Neuron (in vitro differentiated cells): ENCODE results near the gene HCST.

Experiments
- H2AFZ ChIP-seq: one replicate; pipeline ENCODE4 v1.6.1; 2013; ENCODE audit warnings: low read depth, mild to moderate bottlenecking, inconsistent platforms, low read length, moderate library complexity
- H3K27me3 ChIP-seq: one replicate; pipeline ENCODE4 v1.6.1; 2013; ENCODE audit warnings: low read length; ENCODE audit not compliant: insufficient read depth
- H3K36me3 ChIP-seq: one replicate; pipeline ENCODE4 v1.6.1; 2013; ENCODE audit warnings: low read length; ENCODE audit not compliant: insufficient read depth
- H3K4me1 ChIP-seq: one replicate; pipeline ENCODE4 v1.6.1; 2013; ENCODE audit warnings: low read length; ENCODE audit not compliant: insufficient read depth
- H3K4me3 ChIP-seq: 2 replicates; pipeline ENCODE4 v1.5.1; 2013; ENCODE audit warnings: mild to moderate bottlenecking, low read length, moderate library complexity
- H3K9me3 ChIP-seq: one replicate; pipeline ENCODE4 v1.6.1; 2013; ENCODE audit warnings: low read length

HCST gene, protein sequence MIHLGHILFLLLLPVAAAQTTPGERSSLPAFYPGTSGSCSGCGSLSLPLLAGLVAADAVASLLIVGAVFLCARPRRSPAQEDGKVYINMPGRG

DNA sequence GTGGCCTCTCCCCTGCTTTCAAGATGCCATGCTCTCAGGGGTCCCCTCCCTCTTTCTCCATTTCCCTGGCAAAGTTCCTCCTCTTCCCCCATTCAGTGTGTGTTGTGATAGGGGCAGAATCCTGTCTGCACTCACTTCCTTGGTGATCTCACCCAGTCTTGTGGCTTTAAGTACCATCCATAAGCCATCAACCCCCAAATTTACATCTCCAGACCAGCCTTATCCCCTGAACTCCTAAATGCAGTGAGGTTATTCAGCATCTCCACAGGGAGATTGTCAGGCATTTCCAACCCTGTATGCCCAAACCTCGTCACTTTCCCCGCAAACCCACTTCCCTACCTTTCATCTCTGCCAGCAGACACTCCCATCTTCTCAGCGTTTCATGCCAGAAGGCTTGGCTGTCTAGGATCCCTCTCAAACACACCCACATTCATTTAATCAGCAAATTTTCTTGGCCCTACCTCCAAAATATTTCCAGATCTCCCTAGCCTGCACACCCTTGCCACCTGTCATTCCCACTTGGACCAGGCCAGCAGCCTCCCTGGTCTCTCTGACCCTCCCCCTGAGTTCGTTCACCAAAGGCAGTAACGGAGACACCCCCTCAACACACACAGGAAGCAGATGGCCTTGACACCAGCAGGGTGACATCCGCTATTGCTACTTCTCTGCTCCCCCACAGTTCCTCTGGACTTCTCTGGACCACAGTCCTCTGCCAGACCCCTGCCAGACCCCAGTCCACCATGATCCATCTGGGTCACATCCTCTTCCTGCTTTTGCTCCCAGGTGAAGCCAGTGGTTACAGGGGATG is at the start of gene HCST:
Gene HCST (plus strand): TSS at position 676 of the 808 bp plus-strand sequence. CDS start 65 bp downstream, at position 741.
- no peaks in the 10 kb centered on the region for H3K9me3 ChIP-seq
- no peaks in the 10 kb centered on the region for H3K36me3 ChIP-seq
- H3K27me3 ChIP-seq, result peaks cover 32% of the 10 kb centered on the region
- no peak within 1 kb of the TSS for H3K4me3 ChIP-seq
- H3K4me1 ChIP-seq, result peaks cover 12% of the 10 kb centered on the region
- H2AFZ ChIP-seq, result no peak within 1 kb of the TSS

DNA sequence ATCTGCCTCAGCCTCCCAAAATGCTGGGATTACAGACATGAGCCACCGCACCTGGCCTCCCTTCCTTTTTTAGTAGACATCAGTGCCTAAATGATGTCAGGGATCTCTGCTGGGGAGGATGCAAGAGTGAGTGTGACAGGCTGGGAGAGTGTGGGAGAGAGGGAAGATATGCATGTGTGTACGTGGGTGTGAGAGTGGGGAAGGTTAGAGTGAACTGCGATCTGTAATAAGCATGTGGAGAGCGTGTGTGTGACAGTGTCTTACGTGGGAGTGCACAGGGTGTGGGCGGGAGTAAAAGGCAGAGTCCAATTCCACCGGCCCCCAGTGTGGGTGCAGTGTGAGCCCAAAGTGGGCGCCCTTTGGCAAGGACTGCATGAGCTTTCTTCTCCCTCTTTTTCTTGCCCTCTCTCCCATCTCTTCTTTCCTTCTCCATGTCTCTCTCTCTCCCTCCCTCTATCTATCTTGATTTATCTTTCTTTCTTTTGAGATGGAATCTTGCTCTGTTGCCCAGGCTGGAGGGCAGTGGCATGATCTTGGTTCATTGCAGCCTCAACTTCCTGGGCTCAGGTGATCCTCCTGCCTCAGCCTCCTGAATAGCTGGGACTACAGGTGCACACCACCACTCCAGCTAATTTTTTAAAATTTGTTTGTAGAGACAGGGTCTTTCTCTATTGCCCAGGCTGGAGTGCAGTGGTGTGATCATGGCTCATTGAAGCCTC is 49.1 kb upstream of the HCST start:
- H3K27me3 ChIP-seq, result peaks cover 23% of the 10 kb centered on the region
- H3K36me3 ChIP-seq, result no peaks in the 10 kb centered on the region
- no peak overlapping the region for H2AFZ ChIP-seq
- H3K4me1 ChIP-seq, result peaks cover 30% of the 10 kb centered on the region
- H3K4me3 ChIP-seq, result no peak overlapping the region
- H3K9me3 ChIP-seq, result no peaks in the 10 kb centered on the region

DNA sequence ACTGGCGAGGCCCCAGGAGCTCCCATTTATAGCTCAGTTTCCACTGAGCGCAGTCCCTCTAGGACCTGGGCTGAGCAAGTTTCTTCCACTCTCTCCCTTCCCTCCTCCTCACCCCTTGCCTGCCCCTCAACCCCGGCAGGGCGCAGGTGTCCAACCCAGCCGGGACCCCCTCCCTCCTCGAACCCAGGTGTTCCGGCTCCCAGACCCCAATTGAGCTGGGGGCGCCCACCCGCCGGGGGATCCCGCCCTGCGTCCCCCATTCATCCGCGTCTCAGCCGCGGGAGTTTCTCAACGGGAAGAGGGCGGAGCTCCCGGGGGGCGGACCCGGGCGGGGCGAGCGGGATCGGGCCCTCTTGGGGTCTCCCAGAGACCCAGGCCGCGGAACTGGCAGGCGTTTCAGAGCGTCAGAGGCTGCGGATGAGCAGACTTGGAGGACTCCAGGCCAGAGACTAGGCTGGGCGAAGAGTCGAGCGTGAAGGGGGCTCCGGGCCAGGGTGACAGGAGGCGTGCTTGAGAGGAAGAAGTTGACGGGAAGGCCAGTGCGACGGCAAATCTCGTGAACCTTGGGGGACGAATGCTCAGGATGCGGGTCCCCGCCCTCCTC is 45.7 kb upstream of the HCST start, which contains the start of gene KIRREL2:
Gene KIRREL2 (plus strand): TSS at position 366 of the 604 bp plus-strand sequence. CDS start 209 bp downstream, at position 575.
- Histone ChIP-seq H3K4me3 (peak within 1 kb of the TSS; percentile 70), H3K4me1 (peaks cover 38% of the 10 kb centered on the region), H3K9me3 (no peaks in the 10 kb centered on the region), H2AFZ (peak within 1 kb of the TSS; percentile 59), H3K36me3 (no peaks in the 10 kb centered on the region), H3K27me3 (peaks cover under 1% of the 10 kb centered on the region)

DNA sequence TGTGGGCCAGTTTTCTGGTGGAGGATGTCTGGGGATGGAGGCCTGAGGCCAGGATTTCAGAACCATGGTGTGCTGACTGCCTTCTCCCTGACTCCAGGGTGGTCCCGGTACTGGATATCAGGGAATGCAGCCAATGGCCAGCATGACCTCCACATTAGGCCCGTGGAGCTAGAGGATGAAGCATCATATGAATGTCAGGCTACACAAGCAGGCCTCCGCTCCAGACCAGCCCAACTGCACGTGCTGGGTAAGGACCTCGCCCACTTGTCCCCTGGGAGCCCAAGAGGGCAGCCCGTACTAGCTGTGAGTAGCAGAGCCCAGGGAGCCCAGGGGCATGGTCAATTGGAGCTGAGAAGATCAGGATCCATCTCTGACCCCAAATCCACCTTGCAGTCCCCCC is 44.0 kb upstream of the HCST start:
- no peak overlapping the region for H2AFZ ChIP-seq
- H3K4me1 ChIP-seq, result peaks cover 33% of the 10 kb centered on the region
- no peak overlapping the region for H3K4me3 ChIP-seq
- no peaks in the 10 kb centered on the region for H3K9me3 ChIP-seq
- no peaks in the 10 kb centered on the region for H3K36me3 ChIP-seq
- no peaks in the 10 kb centered on the region for H3K27me3 ChIP-seq

DNA sequence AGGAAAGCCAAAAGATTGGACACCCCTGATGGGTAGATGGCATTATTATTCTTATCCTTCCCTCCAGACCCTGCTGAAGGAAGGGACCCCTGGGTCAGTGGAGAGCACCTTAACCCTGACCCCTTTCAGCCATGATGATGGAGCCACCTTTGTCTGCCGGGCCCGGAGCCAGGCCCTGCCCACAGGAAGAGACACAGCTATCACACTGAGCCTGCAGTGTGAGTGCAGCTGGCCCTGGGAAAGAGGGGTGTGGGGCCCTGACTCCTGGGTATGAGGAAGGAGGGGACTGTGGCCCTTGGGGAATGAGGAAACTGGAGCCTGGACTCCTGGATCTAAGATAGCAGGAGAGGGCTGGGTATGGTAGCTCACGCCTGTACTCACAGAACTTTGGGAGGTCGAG is 42.9 kb upstream of the HCST start:
- H3K9me3 ChIP-seq, result no peaks in the 10 kb centered on the region
- no peak overlapping the region for H2AFZ ChIP-seq
- H3K4me3 ChIP-seq, result no peak overlapping the region
- H3K4me1 ChIP-seq, result peaks cover 33% of the 10 kb centered on the region
- H3K27me3 ChIP-seq, result no peaks in the 10 kb centered on the region
- no peaks in the 10 kb centered on the region for H3K36me3 ChIP-seq

DNA sequence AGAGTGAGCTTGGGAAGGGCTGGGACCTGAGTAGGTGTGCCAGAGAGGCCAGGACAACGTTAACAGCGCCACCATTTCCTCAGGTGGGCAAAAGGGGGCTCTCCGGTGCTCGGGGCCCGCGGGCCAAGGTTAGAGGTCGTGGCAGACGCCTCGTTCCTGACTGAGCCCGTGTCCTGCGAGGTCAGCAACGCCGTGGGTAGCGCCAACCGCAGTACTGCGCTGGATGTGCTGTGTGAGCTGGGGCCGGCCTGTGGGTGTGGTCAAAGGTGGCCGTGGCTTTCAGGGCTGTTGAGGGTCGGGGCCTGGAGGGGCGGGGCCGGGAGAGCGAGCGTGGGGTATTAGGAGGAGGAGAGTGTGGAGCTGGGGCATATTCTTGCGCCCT is 41.9 kb upstream of the HCST start:
- Histone ChIP-seq H3K9me3 (no peaks in the 10 kb centered on the region), H2AFZ (no peak overlapping the region), H3K27me3 (no peaks in the 10 kb centered on the region), H3K4me1 (peaks cover 24% of the 10 kb centered on the region), H3K36me3 (no peaks in the 10 kb centered on the region), H3K4me3 (no peak overlapping the region)

DNA sequence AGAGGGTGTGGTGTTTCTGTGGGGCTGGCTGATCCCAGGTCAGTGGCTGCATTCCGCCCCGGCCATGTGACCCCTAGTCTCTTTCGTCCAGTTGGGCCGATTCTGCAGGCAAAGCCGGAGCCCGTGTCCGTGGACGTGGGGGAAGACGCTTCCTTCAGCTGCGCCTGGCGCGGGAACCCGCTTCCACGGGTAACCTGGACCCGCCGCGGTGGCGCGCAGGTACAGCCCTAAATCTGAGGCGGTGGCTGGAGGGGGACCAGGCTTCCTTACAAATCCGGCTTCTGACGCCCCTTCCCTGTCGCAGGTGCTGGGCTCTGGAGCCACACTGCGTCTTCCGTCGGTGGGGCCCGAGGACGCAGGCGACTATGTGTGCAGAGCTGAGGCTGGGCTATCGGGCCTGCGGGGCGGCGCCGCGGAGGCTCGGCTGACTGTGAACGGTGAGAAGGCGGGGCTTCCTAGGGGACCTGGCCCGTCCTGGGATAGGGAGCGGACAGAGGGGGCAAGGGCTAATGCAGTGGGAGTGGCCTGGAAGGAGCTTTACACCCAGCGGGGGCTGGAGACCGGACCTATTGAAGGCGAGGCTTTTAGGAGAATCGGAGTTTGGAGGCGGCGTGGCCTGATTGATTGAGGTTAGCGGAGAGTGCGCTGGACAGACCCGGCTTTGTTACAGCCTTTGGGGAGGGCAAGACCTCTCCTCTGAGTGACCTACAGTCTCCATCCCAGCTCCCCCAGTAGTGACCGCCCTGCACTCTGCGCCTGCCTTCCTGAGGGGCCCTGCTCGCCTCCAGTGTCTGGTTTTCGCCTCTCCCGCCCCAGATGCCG is 41.3 kb upstream of the HCST start:
- no peak overlapping the region for H3K4me3 ChIP-seq
- H3K9me3 ChIP-seq, result no peaks in the 10 kb centered on the region
- H3K27me3 ChIP-seq, result no peaks in the 10 kb centered on the region

DNA sequence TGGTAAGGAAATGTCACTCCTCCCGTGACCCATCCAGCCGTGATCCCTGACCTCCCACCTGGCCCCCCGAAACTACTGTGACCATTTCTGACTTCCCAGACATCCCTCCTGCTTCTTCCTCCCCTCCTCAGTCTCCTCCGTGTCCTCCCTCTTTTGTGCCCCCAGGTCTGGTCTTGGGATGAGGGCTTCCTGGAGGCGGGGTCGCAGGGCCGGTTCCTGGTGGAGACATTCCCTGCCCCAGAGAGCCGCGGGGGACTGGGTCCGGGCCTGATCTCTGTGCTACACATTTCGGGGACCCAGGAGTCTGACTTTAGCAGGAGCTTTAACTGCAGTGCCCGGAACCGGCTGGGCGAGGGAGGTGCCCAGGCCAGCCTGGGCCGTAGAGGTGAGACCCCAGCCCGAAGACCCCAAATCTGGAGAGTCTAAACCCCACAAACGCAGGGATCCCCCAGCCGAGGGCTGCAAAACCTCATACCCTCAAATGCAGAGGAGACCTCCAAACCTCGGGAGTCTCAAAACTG is 40.6 kb upstream of the HCST start:
- no peak overlapping the region for H2AFZ ChIP-seq
- no peaks in the 10 kb centered on the region for H3K9me3 ChIP-seq
- H3K27me3 ChIP-seq, result no peaks in the 10 kb centered on the region
- no peaks in the 10 kb centered on the region for H3K36me3 ChIP-seq
- H3K4me1 ChIP-seq, result peaks cover 17% of the 10 kb centered on the region
- no peak overlapping the region for H3K4me3 ChIP-seq

More for the DNA sequence above, 41.3 kb upstream of the HCST start:
- Histone ChIP-seq H3K36me3 (no peaks in the 10 kb centered on the region), H3K4me1 (peaks cover 18% of the 10 kb centered on the region), H2AFZ (no peak overlapping the region)

DNA sequence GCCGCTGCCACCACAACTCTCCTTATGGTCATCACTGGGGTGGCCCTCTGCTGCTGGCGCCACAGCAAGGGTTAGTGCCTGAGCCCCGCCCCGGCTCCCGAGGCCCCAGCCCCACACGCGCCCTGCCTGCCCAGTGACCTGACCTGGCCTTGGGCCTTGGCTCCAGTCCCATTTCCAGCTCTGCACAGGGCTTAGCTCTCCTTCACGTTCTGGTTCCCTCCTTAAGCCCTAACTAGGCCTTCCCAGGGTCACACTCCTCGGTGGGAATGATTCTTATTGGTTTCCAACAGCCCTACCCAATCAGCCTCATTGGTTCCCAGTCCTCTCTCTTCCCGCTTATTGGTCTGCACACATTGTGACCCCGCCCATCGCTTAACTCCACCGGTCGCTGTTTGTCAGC is 39.8 kb upstream of the HCST start:
- H3K4me3 ChIP-seq, result no peak overlapping the region
- H3K4me1 ChIP-seq, result peaks cover 11% of the 10 kb centered on the region
- H3K36me3 ChIP-seq, result no peaks in the 10 kb centered on the region
- no peaks in the 10 kb centered on the region for H3K27me3 ChIP-seq
- H2AFZ ChIP-seq, result no peak overlapping the region
- no peaks in the 10 kb centered on the region for H3K9me3 ChIP-seq

DNA sequence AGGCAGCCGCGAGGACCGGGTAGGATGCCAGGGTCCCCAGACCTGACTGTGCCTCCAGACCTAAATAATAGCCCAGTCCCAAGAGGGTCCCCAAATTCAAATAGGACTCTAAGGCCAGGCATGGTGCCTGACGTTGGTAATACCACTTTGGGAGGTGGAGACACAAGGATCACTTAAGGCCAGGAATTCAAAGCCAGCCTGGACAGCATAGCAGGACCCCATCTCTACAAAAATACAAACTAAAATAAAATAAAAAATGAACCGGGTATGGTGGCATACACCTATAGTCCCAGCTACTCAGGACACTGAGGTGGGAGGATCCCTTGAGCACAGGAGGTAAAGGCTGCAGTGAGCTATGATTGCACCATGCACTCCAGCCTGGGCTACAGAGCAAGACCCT is 39.3 kb upstream of the HCST start:
- Histone ChIP-seq H3K4me1 (peaks cover 14% of the 10 kb centered on the region), H2AFZ (no peak overlapping the region), H3K27me3 (no peaks in the 10 kb centered on the region), H3K4me3 (no peak overlapping the region), H3K36me3 (no peaks in the 10 kb centered on the region), H3K9me3 (no peaks in the 10 kb centered on the region)

DNA sequence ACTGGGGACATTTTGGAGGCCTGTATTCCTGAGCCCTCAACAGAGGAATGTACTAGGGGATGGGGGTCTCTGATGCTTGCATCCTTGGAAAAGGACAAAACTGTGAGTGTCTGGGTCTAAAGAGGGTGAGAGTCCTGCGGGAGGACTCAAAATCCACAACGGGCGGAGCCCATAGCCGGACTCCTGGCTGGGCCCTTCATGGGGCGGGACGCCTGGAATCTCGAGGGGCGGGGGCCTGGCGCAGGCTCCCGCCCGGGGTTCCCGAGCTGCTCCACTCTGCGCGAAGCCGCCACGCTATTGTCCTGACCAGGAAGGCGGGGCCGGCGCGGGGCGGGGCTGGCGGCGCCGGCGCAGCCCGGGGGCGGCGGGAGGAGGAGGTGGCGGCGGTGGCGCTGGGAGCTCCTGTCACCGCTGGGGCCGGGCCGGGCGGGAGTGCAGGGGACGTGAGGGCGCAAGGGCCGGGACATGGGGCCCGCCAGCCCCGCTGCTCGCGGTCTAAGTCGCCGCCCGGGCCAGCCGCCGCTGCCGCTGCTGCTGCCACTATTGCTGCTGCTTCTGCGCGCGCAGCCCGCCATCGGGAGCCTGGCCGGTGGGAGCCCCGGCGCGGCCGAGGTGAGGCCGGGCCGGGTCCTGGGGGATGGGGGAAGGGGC is 34.0 kb upstream of the HCST start, which contains the start of gene APLP1:
Gene APLP1 (plus strand): TSS at position 403 of the 651 bp plus-strand sequence. CDS start 63 bp downstream, at position 466.
- Histone ChIP-seq H2AFZ (peak within 1 kb of the TSS; percentile 12), H3K36me3 (peaks cover 15% of the 10 kb centered on the region), H3K4me3 (peak within 1 kb of the TSS; percentile 72), H3K9me3 (no peaks in the 10 kb centered on the region), H3K27me3 (no peaks in the 10 kb centered on the region), H3K4me1 (peaks cover 14% of the 10 kb centered on the region)

DNA sequence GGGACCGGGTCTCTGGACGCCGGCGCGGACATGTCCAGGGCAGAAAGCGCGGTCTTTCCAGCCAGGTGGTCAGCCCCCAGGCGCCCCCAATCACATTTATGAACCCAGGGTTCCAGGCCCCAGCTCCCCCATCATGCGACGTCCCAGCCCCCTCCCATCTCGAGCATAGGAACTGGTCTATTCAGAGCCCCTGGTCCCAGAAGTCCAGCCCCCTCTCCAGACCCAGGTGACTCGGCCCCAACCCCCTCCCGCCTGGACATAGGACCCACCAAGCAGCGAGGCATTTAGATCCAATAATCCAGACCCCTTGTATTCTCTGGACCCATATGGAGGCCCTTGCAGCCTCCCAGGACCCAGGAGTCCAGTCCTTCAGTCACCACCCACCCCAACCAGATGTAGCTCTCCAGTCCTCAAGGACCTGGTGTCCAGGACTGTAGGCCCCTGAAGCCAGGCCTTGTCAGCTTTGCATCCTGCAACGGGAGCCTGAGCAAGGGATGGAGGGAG is 33.5 kb upstream of the HCST start:
- H2AFZ ChIP-seq, result no peak overlapping the region
- H3K27me3 ChIP-seq, result no peaks in the 10 kb centered on the region
- H3K4me3 ChIP-seq, result peak overlapping the region; percentile 72
- H3K4me1 ChIP-seq, result peaks cover 14% of the 10 kb centered on the region
- H3K36me3 ChIP-seq, result peaks cover 20% of the 10 kb centered on the region
- H3K9me3 ChIP-seq, result no peaks in the 10 kb centered on the region
